Omental fat pad (tissue), 4 donors: ENCODE data around the gene PDHX. TPM values are rescaled to one million over a fixed set of nuclear protein-coding genes. Genes with fewer than 3 reads are reported as not detected.

Source experiments
- ATAC-seq: fragments of 150-250 bp; one replicate; pipeline ENCODE4 v1.9.1; 2016; ENCODE audit warnings: mild to moderate bottlenecking, moderate library complexity; ENCODE audit not compliant: low FRiP score
- DNase-seq: peaks from one replicate; pipeline ENCODE4 v3.0.0-alpha.2; 2019; ENCODE audit warnings: low spot score
- total RNA-seq, 4 donors: library from RNA; depleted of rRNA; stranded (reverse); fragments of >200 nt; gene quantifications; one replicate each; pipeline ENCODE4 v1.1.0, GENCODE V29; 2016
- TF ChIP-seq, protein P1 (sequence below), 3 donors: fragments of 450-650 bp; IDR thresholded peaks; one replicate each; pipeline ENCODE4 v1.5.1; 2016 to 2017; ENCODE audit warnings: antibody characterized with exemption in 3 of 3, mild to moderate bottlenecking in 3 of 3, moderate library complexity in 2 of 3

The PDHX gene
- total RNA-seq, 4 donors from 2014 or later = 20.0 to 56.0 (median 45.3) TPM

DNA sequence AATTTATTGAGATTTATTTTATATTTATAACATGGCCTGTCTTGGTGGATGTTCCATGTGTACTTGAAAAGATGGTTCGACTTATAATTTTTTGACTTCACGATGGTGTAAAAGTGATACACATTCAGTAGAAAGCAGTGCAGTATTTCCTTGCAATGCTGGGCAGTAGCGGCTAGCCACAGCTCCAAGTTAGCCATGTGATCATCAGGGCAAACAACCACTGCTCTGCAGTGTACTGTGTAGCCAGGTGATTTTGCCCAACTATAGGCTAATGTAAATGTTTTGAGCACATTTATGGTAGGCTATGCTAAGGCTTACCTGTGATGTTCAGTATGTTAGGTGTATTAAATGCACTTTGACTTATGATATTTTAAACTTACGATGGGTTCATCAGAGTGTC is 52.4 kb downstream of the PDHX start:
- TF ChIP-seq, protein P1, sequence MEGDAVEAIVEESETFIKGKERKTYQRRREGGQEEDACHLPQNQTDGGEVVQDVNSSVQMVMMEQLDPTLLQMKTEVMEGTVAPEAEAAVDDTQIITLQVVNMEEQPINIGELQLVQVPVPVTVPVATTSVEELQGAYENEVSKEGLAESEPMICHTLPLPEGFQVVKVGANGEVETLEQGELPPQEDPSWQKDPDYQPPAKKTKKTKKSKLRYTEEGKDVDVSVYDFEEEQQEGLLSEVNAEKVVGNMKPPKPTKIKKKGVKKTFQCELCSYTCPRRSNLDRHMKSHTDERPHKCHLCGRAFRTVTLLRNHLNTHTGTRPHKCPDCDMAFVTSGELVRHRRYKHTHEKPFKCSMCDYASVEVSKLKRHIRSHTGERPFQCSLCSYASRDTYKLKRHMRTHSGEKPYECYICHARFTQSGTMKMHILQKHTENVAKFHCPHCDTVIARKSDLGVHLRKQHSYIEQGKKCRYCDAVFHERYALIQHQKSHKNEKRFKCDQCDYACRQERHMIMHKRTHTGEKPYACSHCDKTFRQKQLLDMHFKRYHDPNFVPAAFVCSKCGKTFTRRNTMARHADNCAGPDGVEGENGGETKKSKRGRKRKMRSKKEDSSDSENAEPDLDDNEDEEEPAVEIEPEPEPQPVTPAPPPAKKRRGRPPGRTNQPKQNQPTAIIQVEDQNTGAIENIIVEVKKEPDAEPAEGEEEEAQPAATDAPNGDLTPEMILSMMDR (IDR thresholded peaks at IDR 0.05) = no peak
- DNase-seq (no peak), ATAC-seq (no peak)

DNA sequence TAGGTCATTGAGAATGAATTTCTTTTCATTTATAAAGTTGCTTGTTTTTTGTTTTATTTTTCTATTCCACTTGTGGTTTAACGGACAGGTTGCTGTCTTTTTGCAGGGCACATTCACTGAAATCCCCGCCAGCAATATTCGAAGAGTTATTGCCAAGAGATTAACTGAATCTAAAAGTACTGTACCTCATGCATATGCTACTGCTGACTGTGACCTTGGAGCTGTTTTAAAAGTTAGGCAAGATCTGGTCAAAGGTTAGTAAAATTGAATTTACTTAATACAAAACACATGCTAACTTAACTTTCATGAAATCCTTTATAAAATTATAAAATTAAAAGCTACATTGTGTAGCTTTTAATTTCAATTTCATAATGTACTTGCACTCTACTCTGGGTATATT is 53.6 kb downstream of the PDHX start:
- TF ChIP-seq, protein P1 (IDR thresholded peaks at IDR 0.05) = no peak
- ATAC-seq = no peak

DNA sequence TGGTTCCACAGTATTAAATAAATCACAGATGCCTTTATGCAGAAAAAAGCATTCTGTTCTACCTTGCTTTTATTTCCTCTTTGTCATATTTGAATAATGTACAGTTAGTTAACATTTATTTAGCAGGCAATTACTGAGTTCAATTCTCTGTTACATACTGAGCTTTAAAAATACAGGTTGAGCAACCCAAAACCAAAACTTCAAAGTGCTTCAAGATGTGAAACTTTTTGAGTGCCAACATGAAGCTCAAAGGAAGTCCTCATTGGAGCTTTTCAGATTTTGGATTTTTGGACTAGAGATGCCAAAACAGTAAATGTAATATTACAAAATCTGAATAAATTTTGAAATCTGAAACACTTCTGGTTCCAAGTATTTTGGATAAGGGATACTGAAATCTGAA is 54.1 kb downstream of the PDHX start:
- TF ChIP-seq, protein P1 (IDR thresholded peaks at IDR 0.05) = no peak
- DNase-seq (no peak), ATAC-seq (no peak)

More for the DNA sequence above, 53.6 kb downstream of the PDHX start:
- no peak for DNase-seq

DNA sequence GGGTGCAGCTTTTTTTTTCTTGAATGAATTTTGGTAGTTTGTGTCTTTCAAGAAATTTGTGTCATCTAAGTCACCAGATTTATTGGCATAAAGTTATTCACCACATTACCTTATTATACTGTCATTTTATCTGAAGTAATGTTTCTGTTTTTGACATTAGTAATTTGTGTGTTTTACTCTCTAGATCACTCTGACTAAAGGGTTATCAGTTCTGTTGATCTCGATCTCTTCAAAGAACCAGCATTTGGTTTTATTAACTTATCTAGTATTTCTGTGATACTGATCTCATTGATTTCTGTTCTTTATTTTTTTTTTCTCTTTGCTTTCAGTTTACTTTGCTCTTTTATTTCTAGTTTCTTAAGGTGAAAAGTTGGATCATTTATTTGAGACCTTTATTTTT is 55.5 kb downstream of the PDHX start:
- ATAC-seq = no peak
- TF ChIP-seq, protein P1 (IDR thresholded peaks at IDR 0.05) = no peak

DNA sequence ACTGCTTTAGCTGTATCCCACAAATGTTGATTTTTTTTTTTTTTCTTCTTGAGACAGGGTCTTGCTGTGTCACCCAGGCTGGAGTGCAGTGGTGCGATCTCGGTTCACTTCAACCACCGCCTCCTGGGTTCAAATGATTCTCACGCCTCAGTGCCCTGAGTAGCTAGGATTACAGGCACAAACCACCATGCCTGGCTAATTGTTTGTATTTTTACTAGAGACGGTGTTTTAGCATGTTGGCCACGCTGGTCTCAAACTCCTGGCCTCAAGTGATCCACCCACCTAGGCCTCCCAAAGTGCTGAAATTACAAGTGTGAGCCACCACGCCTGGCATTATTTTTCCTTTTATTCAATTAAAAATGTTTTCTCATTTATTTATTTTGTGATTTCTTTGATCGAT is 55.9 kb downstream of the PDHX start:
- ATAC-seq = no peak
- TF ChIP-seq, protein P1 (IDR thresholded peaks at IDR 0.05) = no peak
- no peak for DNase-seq

More for the DNA sequence above, 55.5 kb downstream of the PDHX start:
- DNase-seq = no peak

DNA sequence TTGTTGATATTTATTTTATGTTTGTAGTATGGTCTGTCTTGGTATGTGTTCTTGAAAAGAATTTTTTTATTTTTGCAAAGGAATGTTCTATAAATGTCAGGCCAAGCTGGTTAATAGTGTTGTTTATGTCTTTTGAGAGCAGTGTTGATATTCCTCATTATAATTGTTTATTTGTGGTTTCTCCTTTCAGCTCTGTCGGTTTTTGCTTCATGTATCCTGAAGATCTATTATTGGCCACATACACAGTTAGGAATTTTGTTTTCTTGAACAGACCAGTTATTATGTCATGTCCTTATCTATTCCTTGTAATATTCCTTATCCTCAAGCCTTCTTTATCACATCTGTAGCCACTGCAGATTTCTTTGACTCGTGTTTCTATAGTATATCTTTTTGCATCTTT is 56.5 kb downstream of the PDHX start:
- no peak for ATAC-seq
- no peak for DNase-seq
- TF ChIP-seq, protein P1 (IDR thresholded peaks at IDR 0.05) = no peak

DNA sequence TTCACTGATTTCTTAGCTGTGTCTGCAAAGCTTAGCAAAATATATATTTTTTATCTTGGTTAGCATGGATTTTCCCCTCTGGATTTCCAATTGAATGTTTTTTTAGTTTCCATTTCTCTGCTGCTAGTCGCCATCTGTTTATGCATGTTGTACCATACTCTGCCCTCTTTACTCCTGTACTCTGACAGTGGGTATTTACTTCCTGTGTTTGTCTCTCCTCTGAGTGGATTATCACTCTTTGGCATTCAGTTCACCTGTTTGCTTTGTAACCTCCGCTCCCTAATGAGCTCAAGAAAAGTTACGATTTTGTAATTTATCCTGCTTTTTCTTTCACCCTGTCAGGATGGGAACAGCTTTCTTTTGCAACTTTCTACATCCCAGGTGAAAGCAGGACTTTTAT is 59.1 kb downstream of the PDHX start:
- no peak for DNase-seq
- TF ChIP-seq, protein P1 (IDR thresholded peaks at IDR 0.05) = no peak
- no peak for ATAC-seq
